HG03066 (cell line): ENCODE results near the gene ICAM1.
"Not testable (repeated sequence)": the region's sequence is repeated elsewhere in the genome, so short reads cannot be mapped to it uniquely, and the experiment has no call there.

ENCODE experiments used
- ATAC-seq: cut with Tn5 transposase; IDR thresholded peaks from one replicate; pipeline ENCODE4 v1.9.1; 2021; ENCODE audit warnings: low read depth; ENCODE audit not compliant: unreplicated experiment

The ICAM1 gene

DNA sequence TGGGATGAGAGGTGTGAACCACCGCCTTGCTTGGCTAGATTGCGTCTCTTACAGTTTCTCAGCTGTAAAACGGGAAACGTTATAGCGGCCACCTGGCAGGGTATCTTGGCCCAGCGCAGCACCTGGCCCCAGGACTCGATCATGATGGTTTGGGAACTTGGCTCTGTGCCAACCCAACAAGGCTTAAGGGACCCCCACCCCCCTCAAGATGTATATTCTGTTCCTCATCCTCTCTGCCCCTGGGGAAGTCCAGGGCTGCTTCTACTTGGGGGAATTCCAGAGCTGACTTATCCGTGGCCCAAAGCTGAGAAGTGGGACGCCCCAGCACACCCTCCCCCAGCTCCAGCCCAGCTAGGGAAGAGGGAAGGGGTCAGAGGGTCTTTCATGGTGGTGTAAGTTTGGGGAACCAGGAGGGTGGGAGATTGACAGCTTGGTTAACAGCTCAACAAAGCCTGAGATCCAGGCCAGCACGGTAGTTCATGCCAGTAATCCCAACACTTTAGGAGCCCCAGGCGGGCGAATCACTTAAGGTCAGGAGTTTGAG is 695 bp downstream of the ICAM1 start:
- ATAC-seq: no peak

DNA sequence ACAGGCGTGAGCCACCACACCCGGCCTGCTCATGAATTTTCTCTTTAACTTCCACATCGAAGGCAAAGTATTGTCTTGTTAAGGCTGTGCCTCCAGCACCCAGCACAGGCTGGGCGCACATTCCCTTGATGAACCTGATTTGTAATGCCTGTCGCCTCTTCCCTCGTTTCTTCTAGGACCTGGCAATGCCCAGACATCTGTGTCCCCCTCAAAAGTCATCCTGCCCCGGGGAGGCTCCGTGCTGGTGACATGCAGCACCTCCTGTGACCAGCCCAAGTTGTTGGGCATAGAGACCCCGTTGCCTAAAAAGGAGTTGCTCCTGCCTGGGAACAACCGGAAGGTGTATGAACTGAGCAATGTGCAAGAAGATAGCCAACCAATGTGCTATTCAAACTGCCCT is 3.7 kb downstream of the ICAM1 start:
- no peak for ATAC-seq

DNA sequence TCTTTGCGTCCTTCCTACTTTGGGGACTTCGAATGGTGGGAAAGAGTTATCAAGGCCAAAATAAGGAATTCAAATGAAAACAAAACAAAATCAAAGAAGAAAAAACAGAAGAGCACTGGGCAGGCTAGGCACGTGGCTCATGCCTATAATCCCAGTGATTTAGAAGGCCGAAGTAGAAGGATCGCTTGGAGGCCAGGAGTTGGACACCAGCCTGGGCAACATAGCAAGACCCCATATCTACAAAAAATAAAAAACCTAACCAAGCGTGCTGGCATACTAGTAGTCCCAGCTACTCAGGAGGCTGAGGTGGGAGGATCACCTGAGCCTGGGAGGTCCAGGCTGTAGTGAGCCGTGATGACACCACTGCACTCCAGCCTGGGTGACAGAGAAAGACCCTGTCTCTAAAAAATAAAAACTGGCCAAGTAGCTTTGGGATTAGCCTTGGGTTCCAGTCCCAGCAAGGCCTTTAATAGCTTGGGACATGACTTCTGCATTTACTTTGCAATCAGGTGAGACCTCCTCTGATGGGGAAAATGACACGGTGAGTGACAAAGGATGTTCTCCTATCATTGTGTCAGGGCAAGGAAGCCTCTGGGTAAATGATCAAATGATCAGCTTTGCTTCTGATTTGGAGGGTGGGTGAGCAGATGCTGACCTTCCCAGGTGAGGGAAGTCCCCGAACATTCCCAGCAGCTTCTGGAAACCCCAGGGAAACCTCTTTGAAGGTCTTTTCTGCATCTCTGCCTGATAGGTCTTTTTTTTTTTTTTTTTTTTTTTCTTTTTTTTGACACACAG is 7.1 kb downstream of the ICAM1 start:
- no peak for ATAC-seq

DNA sequence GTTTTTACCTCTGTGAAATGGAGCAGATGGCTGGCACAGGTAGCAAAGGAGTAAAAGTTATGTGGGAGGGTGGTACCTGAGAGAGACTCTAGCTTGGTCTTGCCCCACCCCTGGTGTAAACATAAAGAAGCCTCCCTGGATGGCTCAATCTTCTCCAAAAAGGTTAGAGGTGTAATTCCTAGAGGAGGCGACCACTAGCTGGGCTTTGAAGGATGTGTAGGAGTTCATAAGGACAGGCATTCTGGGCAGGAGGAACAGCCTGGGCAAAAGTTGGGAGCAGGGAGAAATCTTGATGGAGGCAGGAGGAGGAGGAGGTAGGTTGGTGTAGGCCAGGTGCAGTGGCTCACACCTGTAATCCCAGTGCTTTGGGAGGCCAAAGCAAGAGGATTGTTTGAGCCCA is 8.0 kb downstream of the ICAM1 start:
- ATAC-seq: no peak

DNA sequence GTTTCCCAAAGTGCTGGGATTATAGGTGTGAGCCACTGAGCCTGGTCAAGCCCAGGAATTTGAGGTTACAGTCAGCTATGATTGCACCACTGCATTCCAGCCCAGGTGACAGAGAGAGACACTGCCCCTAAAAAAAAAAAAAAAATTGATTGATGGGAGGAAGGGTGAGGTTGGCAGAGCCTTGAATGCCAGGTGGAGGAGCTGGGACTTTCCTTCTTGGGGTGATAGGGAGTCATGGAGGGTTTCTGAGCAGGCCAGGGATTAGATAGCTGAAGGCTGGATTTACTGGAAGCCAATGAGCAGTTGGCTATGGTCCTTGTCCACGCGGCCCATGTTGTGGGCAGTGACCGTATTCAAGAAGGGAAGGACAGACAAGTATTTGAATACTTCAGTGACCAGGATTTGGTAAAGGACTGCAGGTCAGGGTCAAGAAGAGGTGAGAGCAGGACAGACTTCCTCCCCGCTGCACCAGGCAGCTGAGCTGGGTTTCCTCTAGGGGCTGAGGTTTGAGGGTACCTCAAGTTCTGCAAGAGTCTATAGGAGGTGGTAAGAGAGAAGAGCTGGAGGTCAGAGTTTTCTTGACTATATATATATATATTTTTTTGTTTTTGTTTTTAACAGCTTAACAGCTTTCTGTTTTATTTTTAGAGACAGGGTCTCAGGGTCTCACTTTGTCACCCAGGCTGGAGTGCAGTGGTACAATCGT is 9.0 kb downstream of the ICAM1 start:
- no peak for ATAC-seq

DNA sequence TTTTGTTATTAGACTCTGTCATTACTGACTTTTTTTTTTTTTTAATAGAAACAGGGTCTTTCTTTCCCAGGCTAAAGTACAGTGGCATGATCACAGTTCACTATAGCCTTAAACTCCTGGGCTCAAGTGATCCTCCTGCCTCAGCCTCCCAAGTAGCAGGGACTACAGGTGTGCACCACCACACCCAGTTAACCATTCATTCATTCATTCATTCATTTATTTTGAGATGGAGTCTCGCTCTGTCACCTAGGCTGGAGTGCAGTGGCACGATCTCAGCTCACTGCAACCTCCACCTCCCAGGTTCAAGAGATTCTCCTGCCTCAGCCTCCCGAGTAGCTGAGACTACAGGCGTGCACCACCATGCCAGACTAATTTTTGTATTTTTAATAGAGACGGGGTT is 11.1 kb downstream of the ICAM1 start:
- ATAC-seq: not testable (repeated sequence)

DNA sequence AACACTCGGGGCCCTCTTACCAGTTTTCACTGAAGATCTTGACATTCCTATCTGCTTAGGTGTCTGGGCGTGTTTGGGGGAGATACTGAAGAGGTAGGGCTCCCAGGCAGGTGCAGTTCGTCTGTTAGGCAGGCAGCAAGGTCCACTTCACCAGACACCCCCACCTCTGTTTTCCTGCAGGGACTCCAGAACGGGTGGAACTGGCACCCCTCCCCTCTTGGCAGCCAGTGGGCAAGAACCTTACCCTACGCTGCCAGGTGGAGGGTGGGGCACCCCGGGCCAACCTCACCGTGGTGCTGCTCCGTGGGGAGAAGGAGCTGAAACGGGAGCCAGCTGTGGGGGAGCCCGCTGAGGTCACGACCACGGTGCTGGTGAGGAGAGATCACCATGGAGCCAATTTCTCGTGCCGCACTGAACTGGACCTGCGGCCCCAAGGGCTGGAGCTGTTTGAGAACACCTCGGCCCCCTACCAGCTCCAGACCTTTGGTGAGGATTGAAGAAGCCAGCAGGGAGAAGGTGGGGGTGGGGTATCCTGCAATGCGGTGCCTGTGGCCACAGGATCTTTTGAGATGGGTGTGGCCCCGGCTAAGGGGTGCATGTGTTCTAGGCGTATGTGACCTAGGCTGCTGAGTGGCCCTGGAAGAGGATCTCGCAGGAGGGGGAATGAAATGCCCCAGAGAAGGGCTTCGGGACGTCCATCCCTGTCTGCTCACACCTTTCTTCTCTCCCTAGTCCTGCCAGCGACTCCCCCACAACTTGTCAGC is 12.6 kb downstream of the ICAM1 start:
- ATAC-seq: no peak

DNA sequence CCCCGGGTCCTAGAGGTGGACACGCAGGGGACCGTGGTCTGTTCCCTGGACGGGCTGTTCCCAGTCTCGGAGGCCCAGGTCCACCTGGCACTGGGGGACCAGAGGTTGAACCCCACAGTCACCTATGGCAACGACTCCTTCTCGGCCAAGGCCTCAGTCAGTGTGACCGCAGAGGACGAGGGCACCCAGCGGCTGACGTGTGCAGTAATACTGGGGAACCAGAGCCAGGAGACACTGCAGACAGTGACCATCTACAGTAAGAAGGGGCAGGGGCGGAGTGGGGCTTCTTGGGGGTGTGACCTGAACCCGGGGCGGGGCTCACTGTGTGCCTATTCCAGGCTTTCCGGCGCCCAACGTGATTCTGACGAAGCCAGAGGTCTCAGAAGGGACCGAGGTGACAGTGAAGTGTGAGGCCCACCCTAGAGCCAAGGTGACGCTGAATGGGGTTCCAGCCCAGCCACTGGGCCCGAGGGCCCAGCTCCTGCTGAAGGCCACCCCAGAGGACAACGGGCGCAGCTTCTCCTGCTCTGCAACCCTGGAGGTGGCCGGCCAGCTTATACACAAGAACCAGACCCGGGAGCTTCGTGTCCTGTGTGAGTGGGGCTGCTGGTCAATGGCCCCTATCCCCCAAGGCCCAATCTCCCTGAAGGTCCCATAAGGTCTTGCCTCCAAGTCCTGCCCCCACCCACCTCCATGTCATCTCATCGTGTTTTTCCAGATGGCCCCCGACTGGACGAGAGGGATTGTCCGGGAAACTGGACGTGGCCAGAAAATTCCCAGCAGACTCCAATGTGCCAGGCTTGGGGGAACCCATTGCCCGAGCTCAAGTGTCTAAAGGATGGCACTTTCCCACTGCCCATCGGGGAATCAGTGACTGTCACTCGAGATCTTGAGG is 13.4 kb downstream of the ICAM1 start:
- no peak for ATAC-seq

DNA sequence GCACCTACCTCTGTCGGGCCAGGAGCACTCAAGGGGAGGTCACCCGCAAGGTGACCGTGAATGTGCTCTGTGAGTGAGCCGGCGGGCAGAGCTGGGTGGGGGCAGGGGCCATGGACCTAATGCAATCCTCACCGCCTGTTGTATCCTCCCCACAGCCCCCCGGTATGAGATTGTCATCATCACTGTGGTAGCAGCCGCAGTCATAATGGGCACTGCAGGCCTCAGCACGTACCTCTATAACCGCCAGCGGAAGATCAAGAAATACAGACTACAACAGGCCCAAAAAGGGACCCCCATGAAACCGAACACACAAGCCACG is 14.0 kb downstream of the ICAM1 start:
- ATAC-seq: no peak

DNA sequence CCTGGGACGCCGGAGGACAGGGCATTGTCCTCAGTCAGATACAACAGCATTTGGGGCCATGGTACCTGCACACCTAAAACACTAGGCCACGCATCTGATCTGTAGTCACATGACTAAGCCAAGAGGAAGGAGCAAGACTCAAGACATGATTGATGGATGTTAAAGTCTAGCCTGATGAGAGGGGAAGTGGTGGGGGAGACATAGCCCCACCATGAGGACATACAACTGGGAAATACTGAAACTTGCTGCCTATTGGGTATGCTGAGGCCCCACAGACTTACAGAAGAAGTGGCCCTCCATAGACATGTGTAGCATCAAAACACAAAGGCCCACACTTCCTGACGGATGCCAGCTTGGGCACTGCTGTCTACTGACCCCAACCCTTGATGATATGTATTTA is 14.5 kb downstream of the ICAM1 start:
- no peak for ATAC-seq

DNA sequence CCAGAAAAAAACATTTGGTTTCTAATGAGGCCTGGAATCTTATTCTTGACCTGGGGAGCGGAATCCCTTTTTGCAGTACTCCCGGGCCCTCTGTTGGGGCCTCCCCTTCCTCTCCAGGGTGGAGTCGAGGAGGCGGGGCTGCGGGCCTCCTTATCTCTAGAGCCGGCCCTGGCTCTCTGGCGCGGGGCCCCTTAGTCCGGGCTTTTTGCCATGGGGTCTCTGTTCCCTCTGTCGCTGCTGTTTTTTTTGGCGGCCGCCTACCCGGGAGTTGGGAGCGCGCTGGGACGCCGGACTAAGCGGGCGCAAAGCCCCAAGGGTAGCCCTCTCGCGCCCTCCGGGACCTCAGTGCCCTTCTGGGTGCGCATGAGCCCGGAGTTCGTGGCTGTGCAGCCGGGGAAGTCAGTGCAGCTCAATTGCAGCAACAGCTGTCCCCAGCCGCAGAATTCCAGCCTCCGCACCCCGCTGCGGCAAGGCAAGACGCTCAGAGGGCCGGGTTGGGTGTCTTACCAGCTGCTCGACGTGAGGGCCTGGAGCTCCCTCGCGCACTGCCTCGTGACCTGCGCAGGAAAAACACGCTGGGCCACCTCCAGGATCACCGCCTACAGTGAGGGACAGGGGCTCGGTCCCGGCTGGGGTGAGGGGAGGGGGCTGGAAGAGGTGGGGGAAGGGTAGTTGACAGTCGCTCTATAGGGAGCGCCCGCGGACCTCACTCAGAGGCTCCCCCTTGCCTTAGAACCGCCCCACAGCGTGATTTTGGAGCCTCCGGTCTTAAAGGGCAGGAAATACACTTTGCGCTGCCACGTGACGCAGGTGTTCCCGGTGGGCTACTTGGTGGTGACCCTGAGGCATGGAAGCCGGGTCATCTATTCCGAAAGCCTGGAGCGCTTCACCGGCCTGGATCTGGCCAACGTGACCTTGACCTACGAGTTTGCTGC is 16.1 kb downstream of the ICAM1 start, which contains the start of gene ICAM4:
Gene ICAM4, plus strand, starts transcription at position 153 of the 935 bp plus-strand sequence. Its CDS starts 58 bp downstream, at position 211.
- ATAC-seq: no peak

DNA sequence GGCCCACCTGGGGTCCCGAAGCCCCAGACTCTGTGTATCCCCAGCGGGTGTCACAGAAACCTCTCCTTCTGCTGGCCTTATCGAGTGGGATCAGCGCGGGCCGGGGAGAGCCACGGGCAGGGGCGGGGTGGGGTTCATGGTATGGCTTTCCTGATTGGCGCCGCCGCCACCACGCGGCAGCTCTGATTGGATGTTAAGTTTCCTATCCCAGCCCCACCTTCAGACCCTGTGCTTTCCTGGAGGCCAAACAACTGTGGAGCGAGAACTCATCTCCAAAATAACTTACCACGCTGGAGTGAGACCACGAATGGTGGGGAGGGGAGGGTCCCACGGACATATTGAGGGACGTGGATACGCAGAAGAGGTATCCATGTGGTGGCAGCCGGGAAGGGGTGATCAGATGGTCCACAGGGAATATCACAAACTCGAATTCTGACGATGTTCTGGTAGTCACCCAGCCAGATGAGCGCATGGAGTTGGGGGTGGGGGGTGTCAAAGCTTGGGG is 17.8 kb downstream of the ICAM1 start:
- no peak for ATAC-seq

DNA sequence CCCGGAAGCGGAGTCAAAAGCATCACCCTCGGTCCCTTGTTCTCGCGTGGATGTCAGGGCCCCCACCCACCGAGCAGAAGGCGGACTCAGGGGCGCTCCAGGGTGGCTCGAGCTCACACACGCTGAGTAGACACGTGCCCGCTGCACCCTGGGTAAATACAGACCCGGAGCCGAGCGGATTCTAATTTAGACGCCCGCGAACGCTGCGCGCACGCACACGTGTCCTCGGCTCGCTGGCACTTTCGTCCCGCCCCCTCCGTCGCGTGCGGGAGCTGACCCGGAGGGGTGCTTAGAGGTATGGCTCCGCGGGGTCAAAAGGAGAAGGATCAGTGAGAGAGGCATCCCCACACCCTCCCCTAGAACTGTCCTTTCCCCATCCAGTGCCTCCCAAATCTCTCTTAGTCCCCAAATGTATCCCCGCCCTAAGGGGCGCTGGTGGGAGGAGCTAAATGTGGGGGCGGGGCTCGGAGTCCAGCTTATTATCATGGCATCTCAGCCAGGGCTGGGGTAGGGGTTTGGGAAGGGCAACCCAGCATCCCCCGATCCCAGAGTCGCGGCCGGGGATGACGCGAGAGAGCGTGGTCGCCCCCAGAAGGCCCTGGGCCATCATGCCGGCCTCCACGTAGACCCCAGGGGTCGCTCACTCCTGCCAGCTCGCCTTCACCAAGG is 18.4 kb downstream of the ICAM1 start:
- no peak for ATAC-seq

DNA sequence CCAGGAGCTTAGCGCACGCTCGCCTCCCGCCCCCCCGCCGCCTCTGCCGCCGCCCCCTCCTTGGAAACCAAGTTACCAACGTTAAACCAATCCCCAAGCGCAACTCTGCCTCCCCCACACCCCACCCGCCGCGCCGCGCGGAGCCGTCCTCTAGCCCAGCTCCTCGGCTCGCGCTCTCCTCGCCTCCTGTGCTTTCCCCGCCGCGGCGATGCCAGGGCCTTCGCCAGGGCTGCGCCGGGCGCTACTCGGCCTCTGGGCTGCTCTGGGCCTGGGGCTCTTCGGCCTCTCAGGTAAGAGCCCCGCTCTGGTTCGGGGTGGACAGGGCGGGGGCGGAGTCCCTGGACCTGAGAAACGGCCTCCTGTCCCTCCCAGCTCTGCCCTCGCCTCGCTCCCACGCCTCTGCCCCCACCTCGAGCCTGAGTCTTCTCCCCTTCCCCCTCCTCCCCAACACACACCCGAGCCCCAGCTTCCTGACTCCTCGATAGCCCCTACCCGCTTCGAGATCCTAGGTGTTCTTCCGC is 19.0 kb downstream of the ICAM1 start, which contains the start of gene ICAM5:
Gene ICAM5, plus strand, starts transcription at position 117 of the 521 bp plus-strand sequence. Its CDS starts 92 bp downstream, at position 209.
- no peak for ATAC-seq

DNA sequence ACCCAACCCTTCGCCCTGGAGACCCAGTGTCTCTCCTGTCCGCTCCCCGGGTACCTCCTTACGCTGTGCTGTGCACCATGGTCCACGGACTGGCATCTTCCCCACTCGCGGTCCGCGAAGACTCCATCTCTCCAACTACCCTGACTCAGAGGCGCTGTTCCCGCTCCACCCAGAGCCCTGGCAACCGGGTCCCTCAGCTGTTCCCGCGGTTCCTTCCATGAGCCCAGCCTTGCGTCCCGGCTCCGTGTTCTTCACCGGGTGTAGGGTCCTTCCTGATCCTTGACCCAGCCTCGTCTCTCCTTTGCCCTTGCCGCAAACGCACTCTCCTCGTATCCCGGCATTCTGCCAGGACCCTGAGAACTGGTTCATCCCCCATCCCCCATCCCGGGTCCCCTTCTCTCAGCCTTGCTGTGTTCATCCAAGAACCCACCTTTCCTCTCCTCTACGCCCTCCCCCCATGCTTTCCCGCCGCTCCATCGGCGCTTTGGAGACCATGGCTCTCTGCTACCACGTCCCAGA is 19.5 kb downstream of the ICAM1 start:
- no peak for ATAC-seq

DNA sequence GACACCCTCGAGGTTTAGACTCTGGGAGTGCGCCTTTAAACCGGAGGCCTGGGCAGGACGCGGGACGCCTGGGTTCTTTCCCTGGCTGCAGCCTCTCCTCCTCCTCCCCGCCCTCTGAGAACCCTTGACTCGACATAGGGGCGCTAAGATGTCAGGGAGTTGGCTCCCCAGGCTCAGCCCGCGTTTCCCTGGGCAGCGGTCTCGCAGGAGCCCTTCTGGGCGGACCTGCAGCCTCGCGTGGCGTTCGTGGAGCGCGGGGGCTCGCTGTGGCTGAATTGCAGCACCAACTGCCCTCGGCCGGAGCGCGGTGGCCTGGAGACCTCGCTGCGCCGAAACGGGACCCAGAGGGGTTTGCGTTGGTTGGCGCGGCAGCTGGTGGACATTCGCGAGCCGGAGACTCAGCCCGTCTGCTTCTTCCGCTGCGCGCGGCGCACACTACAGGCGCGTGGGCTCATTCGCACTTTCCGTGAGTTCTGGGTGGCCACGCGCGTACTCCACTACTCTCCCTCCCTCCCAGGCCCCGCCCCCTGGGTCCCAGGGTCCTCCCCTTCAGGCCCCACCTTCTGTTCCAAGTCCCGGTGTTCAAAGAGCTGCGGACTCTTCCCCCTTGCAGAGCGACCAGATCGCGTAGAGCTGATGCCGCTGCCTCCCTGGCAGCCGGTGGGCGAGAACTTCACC is 20.1 kb downstream of the ICAM1 start:
- ATAC-seq: no peak

DNA sequence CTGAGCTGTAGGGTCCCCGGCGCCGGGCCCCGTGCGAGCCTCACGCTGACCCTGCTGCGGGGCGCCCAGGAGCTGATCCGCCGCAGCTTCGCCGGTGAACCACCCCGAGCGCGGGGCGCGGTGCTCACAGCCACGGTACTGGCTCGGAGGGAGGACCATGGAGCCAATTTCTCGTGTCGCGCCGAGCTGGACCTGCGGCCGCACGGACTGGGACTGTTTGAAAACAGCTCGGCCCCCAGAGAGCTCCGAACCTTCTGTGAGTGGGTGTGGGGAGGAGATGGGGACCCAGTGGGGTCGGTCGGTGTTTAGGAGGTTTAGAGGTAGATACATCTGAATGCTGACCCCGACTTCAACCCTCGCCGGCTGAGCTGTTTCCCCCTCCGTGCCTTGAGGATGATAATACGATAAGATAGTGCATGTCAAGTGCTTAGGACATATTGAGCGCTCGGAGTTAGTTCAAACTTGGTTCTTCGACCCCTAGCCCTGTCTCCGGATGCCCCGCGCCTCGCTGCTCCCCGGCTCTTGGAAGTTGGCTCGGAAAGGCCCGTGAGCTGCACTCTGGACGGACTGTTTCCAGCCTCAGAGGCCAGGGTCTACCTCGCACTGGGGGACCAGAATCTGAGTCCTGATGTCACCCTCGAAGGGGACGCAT is 20.8 kb downstream of the ICAM1 start:
- no peak for ATAC-seq
